HEK293T (cell line): Measurements from ENCODE around the gene ASPSCR1.
A peak's percentile ranks its signal among the peaks of the same experiment; 100 is the strongest.

Experiments
- CTCF ChIA-PET: fragments of 350-600 bp; formaldehyde crosslinking; extraction: SDS; loops from one replicate; lab custom pipeline; 2021; ENCODE audit warnings: antibody characterized with exemption, inconsistent platforms; lab: Yijun Ruan, JAX
- POLR2A ChIA-PET: fragments of 350-600 bp; formaldehyde crosslinking; extraction: SDS; loops from one replicate; lab custom pipeline; 2020; ENCODE audit warnings: antibody characterized with exemption, inconsistent platforms; lab: Yijun Ruan, JAX
- DNase-seq: peaks from one replicate; pipeline ENCODE4 v3.0.0; 2012; ENCODE audit warnings: mixed read lengths; ENCODE audit errors: extremely low spot score
- ARNT ChIP-seq: fragments of 450-650 bp; IDR thresholded peaks from 2 replicates; pipeline ENCODE4 v1.6.1; 2017; ENCODE audit warnings: mild to moderate bottlenecking
- BHLHE40 ChIP-seq: fragments of 450-650 bp; IDR thresholded peaks from 2 replicates; pipeline ENCODE4 v1.6.1; 2016; ENCODE audit warnings: mild to moderate bottlenecking, moderate library complexity, borderline replicate concordance
- CTBP1 ChIP-seq: fragments of 450-650 bp; IDR thresholded peaks from 2 replicates; pipeline ENCODE4 v1.6.1; 2016; ENCODE audit warnings: borderline replicate concordance
- ELF4 ChIP-seq: fragments of 450-650 bp; IDR thresholded peaks from 2 replicates; pipeline ENCODE4 v1.6.1; 2017; ENCODE audit warnings: antibody characterized with exemption
- FOXA1 ChIP-seq: fragments of 450-650 bp; IDR thresholded peaks from 2 replicates; pipeline ENCODE4 v1.6.1; 2016; ENCODE audit warnings: mild to moderate bottlenecking
- FOXK2 ChIP-seq: fragments of 450-650 bp; IDR thresholded peaks from 2 replicates; pipeline ENCODE4 v1.6.1; 2016; ENCODE audit warnings: mild to moderate bottlenecking
- FOXM1 ChIP-seq: fragments of 450-650 bp; IDR thresholded peaks from 2 replicates; pipeline ENCODE4 v1.6.1; 2017; ENCODE audit warnings: mild to moderate bottlenecking, borderline replicate concordance
- HDGF ChIP-seq: fragments of 450-650 bp; IDR thresholded peaks from 2 replicates; pipeline ENCODE4 v1.6.1; 2017; ENCODE audit warnings: antibody characterized with exemption, borderline replicate concordance
- L3MBTL2 ChIP-seq: fragments of 450-650 bp; conservative IDR thresholded peaks from 2 replicates; pipeline ENCODE4 v1.6.1; 2016; ENCODE audit warnings: mild to moderate bottlenecking
- LEF1 ChIP-seq: fragments of 450-650 bp; IDR thresholded peaks from 2 replicates; pipeline ENCODE4 v1.6.1; 2017; ENCODE audit warnings: mild to moderate bottlenecking, borderline replicate concordance
- NFRKB ChIP-seq: fragments of 450-650 bp; IDR thresholded peaks from 2 replicates; pipeline ENCODE4 v1.6.1; 2016; ENCODE audit warnings: mild to moderate bottlenecking, moderate library complexity
- SP1 ChIP-seq: fragments of 450-650 bp; IDR thresholded peaks from 2 replicates; pipeline ENCODE4 v1.6.1; 2017
- SUZ12 ChIP-seq: fragments of 450-650 bp; IDR thresholded peaks from 2 replicates; pipeline ENCODE4 v1.6.1; 2016; ENCODE audit warnings: mild to moderate bottlenecking
- TARDBP ChIP-seq: fragments of 450-650 bp; IDR thresholded peaks from 2 replicates; pipeline ENCODE4 v1.6.1; 2016
- ZNF384 ChIP-seq: fragments of 450-650 bp; IDR thresholded peaks from 2 replicates; pipeline ENCODE4 v1.6.1; 2016
- TF ChIP-seq, protein P1 (sequence below): fragments of 450-650 bp; IDR thresholded peaks from 2 replicates; pipeline ENCODE4 v1.6.1; 2016

Gene ASPSCR1

GRCh38 chr17:82028246-82028645, 50.8 kb downstream of the ASPSCR1 start:
- POLR2A ChIA-PET: interaction anchor here (0.9 to 1.3 kb wide), 2 partner anchors 68 to 264 kb away, joined by 3 read pairs; no protein-coding TSS in a partner anchor
- DNase-seq: no peak
- CTCF ChIA-PET: interaction anchor here (0.8 kb wide), 1 partner anchor 126 kb away, joined by 3 read pairs; no protein-coding TSS in a partner anchor
- TF ChIP-seq BHLHE40 (no peak), CTBP1 (no peak)

DNA sequence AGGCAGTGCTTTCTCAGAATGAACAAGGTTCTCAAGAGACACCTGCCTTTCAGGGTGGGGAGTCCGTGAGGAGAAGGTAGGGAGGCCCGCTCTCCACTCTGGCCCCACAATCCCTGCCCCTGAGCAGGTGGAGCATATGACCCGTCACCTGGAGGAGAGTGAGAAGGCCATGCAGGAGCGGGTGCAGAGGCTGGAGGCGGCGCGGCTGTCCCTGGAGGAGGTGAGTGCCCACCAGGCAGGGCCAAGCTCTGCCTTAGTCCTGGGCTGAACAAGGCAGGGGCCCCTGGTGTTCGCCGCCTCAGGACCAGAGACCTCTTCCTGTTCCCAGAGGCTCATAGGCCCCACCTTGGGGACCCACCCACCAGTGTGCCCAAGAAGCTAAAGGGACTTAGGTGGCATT, 51.5 kb downstream of the ASPSCR1 start:
- no peak for TF ChIP-seq SUZ12
- TF ChIP-seq, protein P1, sequence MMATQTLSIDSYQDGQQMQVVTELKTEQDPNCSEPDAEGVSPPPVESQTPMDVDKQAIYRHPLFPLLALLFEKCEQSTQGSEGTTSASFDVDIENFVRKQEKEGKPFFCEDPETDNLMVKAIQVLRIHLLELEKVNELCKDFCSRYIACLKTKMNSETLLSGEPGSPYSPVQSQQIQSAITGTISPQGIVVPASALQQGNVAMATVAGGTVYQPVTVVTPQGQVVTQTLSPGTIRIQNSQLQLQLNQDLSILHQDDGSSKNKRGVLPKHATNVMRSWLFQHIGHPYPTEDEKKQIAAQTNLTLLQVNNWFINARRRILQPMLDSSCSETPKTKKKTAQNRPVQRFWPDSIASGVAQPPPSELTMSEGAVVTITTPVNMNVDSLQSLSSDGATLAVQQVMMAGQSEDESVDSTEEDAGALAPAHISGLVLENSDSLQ: no peak
- TF ChIP-seq FOXK2: no peak
- no peak for TF ChIP-seq TARDBP
- no peak for TF ChIP-seq HDGF
- TF ChIP-seq CTBP1: no peak
- TF ChIP-seq ARNT: no peak
- no peak for TF ChIP-seq LEF1
- TF ChIP-seq FOXA1: no peak
- TF ChIP-seq FOXM1: no peak
- TF ChIP-seq BHLHE40: no peak
- TF ChIP-seq SP1: no peak
- TF ChIP-seq NFRKB: no peak
- TF ChIP-seq ZNF384: no peak
- no peak for TF ChIP-seq L3MBTL2
- ChIA-PET POLR2A (interaction anchor here (0.7 to 1.9 kb wide), 6 partner anchors 9 to 263 kb away, joined by 3 to 13 read pairs (median 3); partner anchors contain the start of genes DCXR and DUS1L), CTCF (interaction anchor here (1.2 to 2.2 kb wide), 2 partner anchors 77 to 126 kb away, joined by 4 to 13 read pairs; no protein-coding TSS in a partner anchor)
- DNase-seq: no peak

DNA sequence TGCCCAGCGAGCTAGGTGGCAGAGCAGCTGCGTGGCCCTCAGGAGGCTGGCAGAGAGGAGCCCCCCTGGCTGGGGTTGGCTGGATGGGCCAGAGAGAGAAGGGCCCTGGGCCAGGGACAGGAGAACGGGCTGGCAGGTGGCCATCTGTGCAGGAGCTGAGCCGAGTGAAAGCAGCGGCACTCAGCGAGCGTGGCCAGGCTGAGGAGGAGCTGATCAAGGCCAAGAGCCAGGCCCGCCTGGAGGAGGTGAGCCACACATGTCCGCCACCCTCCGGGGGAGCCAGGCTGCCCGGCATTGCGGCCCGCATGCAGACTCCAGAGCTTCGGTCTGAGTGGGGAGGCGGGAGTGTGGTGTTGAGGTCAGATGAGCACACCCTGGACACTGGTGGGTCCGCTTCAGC, 52.0 kb downstream of the ASPSCR1 start:
- TF ChIP-seq SUZ12 (no peak), ARNT (no peak), LEF1 (no peak), FOXK2 (no peak), ELF4 (no peak)
- TF ChIP-seq, protein P1: no peak
- DNase-seq: no peak
- ChIA-PET POLR2A (interaction anchor here (0.7 to 1.9 kb wide), 6 partner anchors 8 to 69 kb away, joined by 3 to 13 read pairs (median 3); partner anchors contain the start of genes DCXR and DUS1L), CTCF (interaction anchor here (1.2 to 2.2 kb wide), 2 partner anchors 77 to 125 kb away, joined by 4 to 13 read pairs; no protein-coding TSS in a partner anchor)

- ChIA-PET CTCF (interaction anchor here (0.6 to 2.2 kb wide), 10 partner anchors 9 to 124 kb away, joined by 3 to 13 read pairs (median 4); no protein-coding TSS in a partner anchor), POLR2A (interaction anchor here (0.7 to 3.8 kb wide), 10 partner anchors 7 to 125 kb away, joined by 3 to 34 read pairs (median 3); partner anchors contain the start of genes DCXR, DUS1L and FASN)
- no peak for TF ChIP-seq TARDBP
- TF ChIP-seq NFRKB: no peak
- TF ChIP-seq L3MBTL2: no peak
- TF ChIP-seq BHLHE40: no peak
- TF ChIP-seq FOXK2: no peak
- TF ChIP-seq FOXA1: no peak
- TF ChIP-seq SP1: no peak
- TF ChIP-seq HDGF: no peak
- TF ChIP-seq LEF1: no peak
- no peak for TF ChIP-seq CTBP1
- TF ChIP-seq, protein P1: no peak
- no peak for TF ChIP-seq FOXM1
- no peak for DNase-seq
Observed at GRCh38 chr17:82029990-82030469, 52.6 kb downstream of the ASPSCR1 start.

DNA sequence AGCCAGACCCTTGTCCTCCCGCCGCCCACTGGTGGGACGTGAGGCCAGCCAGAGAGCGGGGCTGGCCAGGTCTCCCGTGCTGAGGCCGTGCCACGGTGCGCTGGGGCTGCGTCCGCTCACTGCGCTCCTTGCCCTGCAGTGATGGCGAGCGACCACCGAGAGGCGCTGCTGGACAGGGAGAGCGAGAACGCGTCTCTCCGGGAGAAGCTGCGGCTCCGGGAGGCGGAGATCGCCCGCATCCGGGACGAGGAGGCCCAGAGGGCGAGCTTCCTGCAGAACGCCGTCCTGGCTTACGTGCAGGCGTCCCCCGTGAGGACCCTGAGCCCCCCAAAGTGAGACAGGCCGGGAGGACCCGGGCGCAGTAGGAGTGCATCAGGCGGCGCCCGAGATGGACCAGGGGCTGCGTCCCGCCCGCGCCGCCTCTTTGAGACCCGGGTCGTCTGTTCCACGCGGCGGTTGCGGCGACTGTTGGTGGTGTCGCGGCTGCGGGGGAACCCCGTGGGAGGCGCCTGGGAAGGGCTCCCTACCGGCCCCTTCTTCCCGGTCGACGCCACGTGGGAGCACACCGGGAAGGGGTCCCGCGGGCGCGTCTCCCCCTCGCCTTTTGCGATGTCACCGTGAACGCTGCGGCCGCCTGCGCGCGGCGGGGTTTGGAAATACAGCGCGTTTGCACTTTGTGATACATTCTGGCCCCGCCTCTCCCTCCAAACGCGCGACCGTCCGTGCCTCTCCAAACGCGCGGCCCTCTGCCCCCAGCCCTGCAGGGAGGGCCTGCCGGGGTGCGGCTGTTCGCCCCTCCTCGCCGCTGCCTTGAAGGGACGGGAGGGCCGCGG, 53.3 kb downstream of the ASPSCR1 start:
- POLR2A ChIA-PET: interaction anchor here (0.6 to 3.8 kb wide), 14 partner anchors 8 to 124 kb away, joined by 3 to 34 read pairs (median 3); partner anchors contain the start of genes CENPX, DUS1L, FASN and LRRC45
- peak; percentile 88 for DNase-seq
- CTCF ChIA-PET: interaction anchor here (0.6 to 2.2 kb wide), 18 partner anchors 9 to 1156 kb away, joined by 3 to 13 read pairs (median 4); no protein-coding TSS in a partner anchor
- TF ChIP-seq, protein P1: no peak
- TF ChIP-seq SP1 (no peak), CTBP1 (peak; percentile 29; the same call in 1 of the 2 replicates), NFRKB (no peak), FOXA1 (no peak), FOXM1 (no peak), HDGF (0 out of 2 replicates have a peak, but pooled peaks have one; percentile 48), SUZ12 (no peak), BHLHE40 (no peak), TARDBP (no peak), ARNT (no peak), ZNF384 (no peak), LEF1 (no peak; the same call in 1 of the 2 replicates), L3MBTL2 (peak; percentile 54; the same call in 1 of the 2 replicates), ELF4 (no peak), FOXK2 (no peak)
